HepG2 (cell line): Measurements from ENCODE around the gene SOX12. TPM values are rescaled to one million over a fixed set of nuclear protein-coding genes. Genes with fewer than 3 reads are reported as not detected.

Experiments
- DNMT1 ChIP-seq: sonication (generic); formaldehyde crosslinking; IDR thresholded peaks from 2 replicates; pipeline ENCODE4 v1.5.1; 2020; ENCODE audit warnings: mild to moderate bottlenecking, missing genetic modification reagents
- HNRNPL ChIP-seq: fragments of 200-400 bp; formaldehyde crosslinking; IDR thresholded peaks from 2 replicates; pipeline ENCODE4 v1.6.1; 2017; ENCODE audit warnings: mild to moderate bottlenecking, low read depth, low read length
- KDM5A ChIP-seq: fragments of 200-600 bp; sonication (generic); IDR thresholded peaks from 2 replicates; pipeline ENCODE4 v1.7.0; 2018; ENCODE audit warnings: antibody characterized with exemption, mild to moderate bottlenecking, low read length, borderline replicate concordance
- KLF6 ChIP-seq: IDR thresholded peaks from 2 replicates; pipeline ENCODE4 v1.8.0; 2016; ENCODE audit warnings: missing biosample characterization, missing genetic modification reagents
- MIER2 ChIP-seq: IDR thresholded peaks from 2 replicates; pipeline ENCODE4 v1.6.1; 2016; ENCODE audit warnings: missing biosample characterization, missing genetic modification reagents
- NAIF1 ChIP-seq: sonication (generic); formaldehyde crosslinking; IDR thresholded peaks from 2 replicates; pipeline ENCODE4 v1.5.0; 2020; ENCODE audit warnings: mild to moderate bottlenecking, missing genetic modification reagents, borderline replicate concordance
- PHB2 ChIP-seq: fragments of 450-650 bp; IDR thresholded peaks from 2 replicates; pipeline ENCODE4 v1.6.1; 2018; ENCODE audit not compliant: partially characterized antibody
- SALL2 ChIP-seq: sonication (generic); formaldehyde crosslinking; IDR thresholded peaks from 2 replicates; pipeline ENCODE4 v1.8.1; 2023; ENCODE audit warnings: mild to moderate bottlenecking, missing genetic modification reagents, inconsistent platforms
- SATB2 ChIP-seq: sonication (generic); formaldehyde crosslinking; IDR thresholded peaks from 2 replicates; pipeline ENCODE4 v1.5.0; 2020; ENCODE audit warnings: missing genetic modification reagents
- SIN3A ChIP-seq: IDR thresholded peaks from 2 replicates; pipeline ENCODE4 v1.6.1; 2011; ENCODE audit warnings: low read depth, mild to moderate bottlenecking, control low read depth, low read length, borderline replicate concordance
- TBL1XR1 ChIP-seq: fragments of 150-350 bp; IDR thresholded peaks from 2 replicates; pipeline ENCODE4 v1.6.1; 2014; ENCODE audit warnings: borderline replicate concordance, low read length; ENCODE audit not compliant: partially characterized antibody
- TFDP2 ChIP-seq: sonication (generic); formaldehyde crosslinking; IDR thresholded peaks from 2 replicates; pipeline ENCODE4 v1.4.0; 2020; ENCODE audit warnings: missing genetic modification reagents
- ZBTB3 ChIP-seq: sonication (generic); formaldehyde crosslinking; IDR thresholded peaks from 2 replicates; pipeline ENCODE4 v1.4.0; 2020; ENCODE audit warnings: low read depth, mild to moderate bottlenecking, moderate library complexity, missing genetic modification reagents, borderline replicate concordance
- ZBTB38 ChIP-seq: sonication (generic); formaldehyde crosslinking; IDR thresholded peaks from 2 replicates; pipeline ENCODE4 v1.5.1; 2020; ENCODE audit warnings: mild to moderate bottlenecking, missing genetic modification reagents
- ZFYVE20 ChIP-seq: sonication (generic); formaldehyde crosslinking; IDR thresholded peaks from 2 replicates; pipeline ENCODE4 v1.8.0; 2023; ENCODE audit warnings: low read depth, mild to moderate bottlenecking, moderate library complexity, missing genetic modification reagents, borderline replicate concordance
- ZNF225 ChIP-seq: sonication (generic); formaldehyde crosslinking; IDR thresholded peaks from 2 replicates; pipeline ENCODE4 v1.4.0; 2020; ENCODE audit warnings: mild to moderate bottlenecking, missing genetic modification reagents
- ZNF326 ChIP-seq: sonication (generic); formaldehyde crosslinking; IDR thresholded peaks from 2 replicates; pipeline ENCODE4 v1.4.0; 2020; ENCODE audit warnings: missing genetic modification reagents, borderline replicate concordance
- ZNF562 ChIP-seq: sonication (generic); formaldehyde crosslinking; IDR thresholded peaks from 2 replicates; pipeline ENCODE4 v1.8.0; 2022; ENCODE audit warnings: missing genetic modification reagents, borderline replicate concordance
- ZNF713 ChIP-seq: sonication (generic); formaldehyde crosslinking; IDR thresholded peaks from 2 replicates; pipeline ENCODE4 v1.4.0; 2020; ENCODE audit warnings: mild to moderate bottlenecking, missing genetic modification reagents
- ZNF740 ChIP-seq: sonication (generic); formaldehyde crosslinking; IDR thresholded peaks from 2 replicates; pipeline ENCODE4 v1.4.0; 2020; ENCODE audit warnings: missing genetic modification reagents
- polyA plus RNA-seq, 8 experiments: library from polyadenylated mRNA; depleted of rRNA in 3 of 8; stranded (reverse) in 7 of 8; unstranded in 1 of 8; fragments of >200 nt; fragmentation: Illumina TruSeq in 4 of 8; extraction: Trizol in 4 of 8; gene quantifications; 2 replicates each; pipeline versions ENCODE4 v1.2.1 to v1.2.3, GENCODE V29; 2011 to 2016; ENCODE audit warnings: low read depth in 4 of 8, missing spikeins in 1 of 8, mixed read lengths in 1 of 8; ENCODE audit not compliant: insufficient read depth in 1 of 8
- total RNA-seq, 5 experiments: library from RNA; depleted of rRNA; stranded (reverse); fragments of >200 nt; fragmentation: Illumina TruSeq; extraction: Trizol; gene quantifications; 2 replicates each; pipeline ENCODE4 v1.2.3, GENCODE V29; 2016; ENCODE audit warnings: low read depth in 1 of 5
- TF ChIP-seq, protein P1 (sequence below): sonication (generic); formaldehyde crosslinking; IDR thresholded peaks from 2 replicates; pipeline ENCODE4 v1.4.0; 2020; ENCODE audit warnings: missing genetic modification reagents

SOX12 gene
- total and polyA plus RNA-seq, 2 of the 13 experiments (the other 11 are each of a cell fraction or from before 2014, with no cell fraction given) = 10.0 to 18.7 TPM

DNA sequence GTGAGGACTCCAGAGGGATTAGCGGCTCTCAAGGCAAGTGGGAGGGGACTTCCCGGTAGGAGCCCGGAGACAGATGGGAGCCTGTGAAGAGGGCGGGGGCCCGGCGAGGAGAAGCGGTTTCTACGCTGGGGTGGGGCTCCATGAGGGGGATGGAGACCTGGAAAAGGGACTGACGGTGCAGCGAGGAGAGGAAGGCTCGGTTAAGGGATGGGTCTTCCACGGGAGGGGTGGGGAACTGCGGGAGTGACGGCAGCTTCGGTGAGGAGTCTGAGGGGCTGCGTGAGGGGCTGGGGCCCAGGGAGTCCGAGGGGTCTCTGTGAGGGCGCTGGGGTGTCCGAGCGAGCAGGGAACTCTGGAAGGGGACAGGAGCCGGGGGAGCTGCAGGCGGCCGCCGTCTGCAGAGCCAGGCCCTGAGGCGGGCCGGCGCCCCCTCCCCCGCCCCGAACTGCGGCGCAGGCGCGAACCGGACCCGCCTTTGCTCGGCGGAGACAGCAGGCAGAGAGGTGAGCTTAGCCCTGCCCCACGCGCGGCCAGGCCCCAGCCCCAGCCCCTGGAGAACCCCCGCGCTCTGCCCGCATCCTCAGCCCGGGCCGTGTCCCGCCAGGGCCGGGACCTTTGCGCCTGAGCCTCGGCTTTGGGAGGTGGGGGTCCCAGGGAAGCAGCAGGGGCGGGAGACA lies 21.4 kb downstream of the SOX12 start, which contains the start of gene NRSN2 (continued):
- TF ChIP-seq SATB2 (CRISPR knock-in tag) = 0 out of 2 replicates have a peak, but pooled peaks have one; percentile 13
- no peak for TF ChIP-seq TBL1XR1
- no peak for TF ChIP-seq KDM5A
- no peak; the same call in 1 of the 2 replicates for TF ChIP-seq ZNF740
- TF ChIP-seq HNRNPL = no peak
- TF ChIP-seq ZBTB3 (CRISPR knock-in tag) = 0 out of 2 replicates have a peak, but pooled peaks have one; percentile 26
- TF ChIP-seq TFDP2 (CRISPR knock-in tag) = peak; percentile 78
- 0 out of 2 replicates have a peak, but pooled peaks have one; percentile 16 for TF ChIP-seq KLF6 (CRISPR knock-in tag)
- no peak for TF ChIP-seq PHB2
- no peak; the same call in 1 of the 2 replicates for TF ChIP-seq ZNF713 (CRISPR knock-in tag)
- no peak for TF ChIP-seq MIER2 (CRISPR knock-in tag)
- no peak for TF ChIP-seq NAIF1 (CRISPR knock-in tag)
- TF ChIP-seq SALL2 (CRISPR knock-in tag) = no peak
- TF ChIP-seq ZFYVE20 = no peak
- TF ChIP-seq, protein P1, sequence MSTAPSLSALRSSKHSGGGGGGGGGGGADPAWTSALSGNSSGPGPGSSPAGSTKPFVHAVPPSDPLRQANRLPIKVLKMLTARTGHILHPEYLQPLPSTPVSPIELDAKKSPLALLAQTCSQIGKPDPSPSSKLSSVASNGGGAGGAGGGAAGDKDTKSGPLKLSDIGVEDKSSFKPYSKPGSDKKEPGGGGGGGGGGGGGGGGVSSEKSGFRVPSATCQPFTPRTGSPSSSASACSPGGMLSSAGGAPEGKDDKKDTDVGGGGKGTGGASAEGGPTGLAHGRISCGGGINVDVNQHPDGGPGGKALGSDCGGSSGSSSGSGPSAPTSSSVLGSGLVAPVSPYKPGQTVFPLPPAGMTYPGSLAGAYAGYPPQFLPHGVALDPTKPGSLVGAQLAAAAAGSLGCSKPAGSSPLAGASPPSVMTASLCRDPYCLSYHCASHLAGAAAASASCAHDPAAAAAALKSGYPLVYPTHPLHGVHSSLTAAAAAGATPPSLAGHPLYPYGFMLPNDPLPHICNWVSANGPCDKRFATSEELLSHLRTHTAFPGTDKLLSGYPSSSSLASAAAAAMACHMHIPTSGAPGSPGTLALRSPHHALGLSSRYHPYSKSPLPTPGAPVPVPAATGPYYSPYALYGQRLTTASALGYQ (CRISPR knock-in tag) = 0 out of 2 replicates have a peak, but pooled peaks have one; percentile 53
- peak; percentile 45; the same call in 1 of the 2 replicates for TF ChIP-seq DNMT1
- no peak for TF ChIP-seq ZNF225 (CRISPR knock-in tag)
- TF ChIP-seq SIN3A = peak; percentile 68; the same call in 1 of the 2 replicates
- TF ChIP-seq ZNF562 (CRISPR knock-in tag) = no peak
- peak; percentile 18; the same call in 1 of the 2 replicates for TF ChIP-seq ZBTB38 (CRISPR knock-in tag)
- no peak for TF ChIP-seq ZNF326
